Esophagus squamous epithelium (tissue), 4 donors: Measurements from ENCODE around the gene HAL.

ENCODE experiments used
- POLR2A ChIP-seq, 4 donors: fragments of 450-650 bp; IDR thresholded peaks; one replicate each; pipeline ENCODE4 v1.6.1; 2017; ENCODE audit warnings: antibody characterized with exemption in 4 of 4, mild to moderate bottlenecking in 4 of 4, moderate library complexity in 3 of 4
- TF ChIP-seq, protein P1 (sequence below), 6 experiments: fragments of 450-650 bp in 4 of 6; fragments of 200-600 bp in 2 of 6; sonication (generic) in 2 of 6; IDR thresholded peaks; one replicate each; pipeline ENCODE4 v1.5.1; 2016 to 2019; ENCODE audit warnings: antibody characterized with exemption in 6 of 6, mild to moderate bottlenecking in 4 of 6, moderate library complexity in 4 of 6

- TF ChIP-seq, protein P1, sequence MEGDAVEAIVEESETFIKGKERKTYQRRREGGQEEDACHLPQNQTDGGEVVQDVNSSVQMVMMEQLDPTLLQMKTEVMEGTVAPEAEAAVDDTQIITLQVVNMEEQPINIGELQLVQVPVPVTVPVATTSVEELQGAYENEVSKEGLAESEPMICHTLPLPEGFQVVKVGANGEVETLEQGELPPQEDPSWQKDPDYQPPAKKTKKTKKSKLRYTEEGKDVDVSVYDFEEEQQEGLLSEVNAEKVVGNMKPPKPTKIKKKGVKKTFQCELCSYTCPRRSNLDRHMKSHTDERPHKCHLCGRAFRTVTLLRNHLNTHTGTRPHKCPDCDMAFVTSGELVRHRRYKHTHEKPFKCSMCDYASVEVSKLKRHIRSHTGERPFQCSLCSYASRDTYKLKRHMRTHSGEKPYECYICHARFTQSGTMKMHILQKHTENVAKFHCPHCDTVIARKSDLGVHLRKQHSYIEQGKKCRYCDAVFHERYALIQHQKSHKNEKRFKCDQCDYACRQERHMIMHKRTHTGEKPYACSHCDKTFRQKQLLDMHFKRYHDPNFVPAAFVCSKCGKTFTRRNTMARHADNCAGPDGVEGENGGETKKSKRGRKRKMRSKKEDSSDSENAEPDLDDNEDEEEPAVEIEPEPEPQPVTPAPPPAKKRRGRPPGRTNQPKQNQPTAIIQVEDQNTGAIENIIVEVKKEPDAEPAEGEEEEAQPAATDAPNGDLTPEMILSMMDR (IDR thresholded peaks at IDR 0.05) = no peak
- no peak for TF ChIP-seq POLR2A (IDR thresholded peaks at IDR 0.05)
Observed at GRCh38 chr12:96036765-96037455, 40.8 kb upstream of the HAL start.
